IPS-NIHi11 (cell line): ENCODE measurements around the gene PDLIM7.
"Not testable (repeated sequence)": the region's sequence is repeated elsewhere in the genome, so short reads cannot be mapped to it uniquely, and the experiment has no call there.

Experiments
- DNase-seq: peaks from one replicate; pipeline ENCODE4 v3.0.0; 2012; ENCODE audit warnings: mixed read lengths, low spot score

PDLIM7 gene

DNA sequence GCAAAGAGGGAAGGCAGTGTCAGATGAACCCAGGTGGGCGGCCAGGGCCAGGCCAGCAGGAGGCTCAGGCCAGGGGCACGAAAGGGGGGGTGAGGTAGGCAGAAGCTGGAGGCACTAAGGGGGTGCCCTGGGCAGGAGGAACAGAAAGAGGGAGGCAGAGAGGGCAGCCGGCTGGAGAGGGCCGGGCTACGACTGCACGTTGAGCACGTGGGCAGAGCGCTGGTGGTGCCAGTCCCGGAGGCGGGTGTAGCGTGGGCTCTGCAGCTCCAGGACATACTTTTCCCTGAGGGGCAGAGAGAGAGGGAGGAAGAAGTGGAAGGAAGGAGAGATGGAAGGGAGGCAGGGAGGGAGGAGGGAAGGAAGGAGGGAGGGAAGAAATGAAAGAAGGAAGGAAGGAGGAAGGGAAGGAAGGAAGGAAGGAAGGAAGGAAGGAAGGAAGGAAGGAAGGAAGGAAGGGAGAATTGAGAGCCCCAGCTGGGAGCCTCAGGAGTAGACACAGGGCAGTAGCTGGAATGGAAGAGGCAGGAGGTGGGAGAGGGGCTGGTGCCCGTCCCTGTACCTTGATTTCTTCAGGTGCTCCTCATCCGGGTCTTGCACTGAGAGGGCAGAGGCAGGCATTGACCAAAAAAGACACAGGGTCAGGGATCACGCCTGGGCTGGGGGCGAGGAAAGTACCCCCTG lies 7.0 kb downstream of the PDLIM7 start:
- DNase-seq: no peak

DNA sequence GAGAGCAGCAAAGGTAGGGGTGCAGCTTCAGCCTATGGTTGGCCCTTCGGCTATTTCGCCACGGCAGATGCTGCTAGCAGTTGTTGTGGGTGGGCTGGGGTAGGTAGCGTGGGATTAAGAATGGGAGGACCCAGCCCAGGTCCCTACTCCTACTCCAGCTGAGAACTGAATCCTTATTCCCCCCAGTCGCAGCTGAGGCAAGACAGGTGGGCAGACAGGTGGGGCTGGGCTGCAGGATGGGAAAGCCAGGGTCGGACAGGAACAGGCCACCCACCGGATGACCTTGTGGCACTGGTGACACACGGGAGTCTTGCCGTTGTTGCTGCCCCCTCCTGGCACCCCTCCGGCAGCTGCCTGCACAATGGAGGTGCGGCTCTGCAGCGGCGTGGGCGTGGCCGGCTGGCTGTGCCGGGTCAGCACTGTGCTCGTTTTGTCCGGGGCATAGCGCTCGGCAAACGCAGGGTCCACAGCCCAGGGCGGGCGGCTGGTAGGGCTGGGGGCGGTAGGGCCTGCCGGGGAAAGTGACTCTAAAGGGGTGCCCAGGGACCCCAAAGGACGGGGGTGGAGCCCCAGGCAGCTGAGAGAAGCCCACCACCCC lies 8.2 kb downstream of the PDLIM7 start:
- no peak for DNase-seq

DNA sequence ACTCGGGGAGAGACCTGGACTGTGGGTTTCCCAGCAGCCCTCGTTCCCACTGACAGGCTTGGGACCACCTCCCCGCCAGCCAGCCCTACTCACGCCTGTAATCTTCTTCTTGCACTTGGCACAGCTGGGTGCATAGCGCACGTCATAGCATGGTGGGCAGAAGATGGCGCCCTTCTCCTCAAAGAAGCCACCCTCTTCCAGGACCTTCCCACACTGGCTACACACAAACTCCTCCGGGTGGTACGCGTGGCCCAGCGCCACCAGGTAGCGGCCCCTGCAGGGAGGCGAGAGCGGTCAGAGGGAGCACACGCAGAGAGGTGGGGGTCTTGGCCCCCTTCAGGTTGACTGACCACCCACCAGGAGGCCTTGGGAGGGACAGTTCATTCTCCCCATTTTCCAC lies 9.4 kb downstream of the PDLIM7 start:
- DNase-seq: no peak

DNA sequence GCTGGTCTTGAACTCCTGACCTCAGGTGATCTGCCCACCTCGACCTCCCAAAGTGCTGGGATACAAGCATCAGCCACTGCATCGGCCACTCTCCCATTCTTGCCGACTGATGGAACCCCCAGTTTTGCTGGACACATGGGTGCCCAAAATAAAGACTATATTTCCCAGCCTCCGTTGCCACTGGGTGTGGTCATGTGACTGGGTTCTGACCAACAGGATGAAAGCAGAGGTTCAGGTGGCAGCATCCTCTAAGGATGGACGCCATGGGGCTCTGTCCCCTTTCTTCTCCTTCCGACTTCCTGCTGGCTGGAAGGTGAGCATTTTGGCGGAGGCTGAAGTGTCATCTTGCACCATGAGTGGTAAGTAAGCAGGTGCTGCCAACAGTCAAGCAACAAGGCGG lies 10.3 kb downstream of the PDLIM7 start:
- DNase-seq: no peak

DNA sequence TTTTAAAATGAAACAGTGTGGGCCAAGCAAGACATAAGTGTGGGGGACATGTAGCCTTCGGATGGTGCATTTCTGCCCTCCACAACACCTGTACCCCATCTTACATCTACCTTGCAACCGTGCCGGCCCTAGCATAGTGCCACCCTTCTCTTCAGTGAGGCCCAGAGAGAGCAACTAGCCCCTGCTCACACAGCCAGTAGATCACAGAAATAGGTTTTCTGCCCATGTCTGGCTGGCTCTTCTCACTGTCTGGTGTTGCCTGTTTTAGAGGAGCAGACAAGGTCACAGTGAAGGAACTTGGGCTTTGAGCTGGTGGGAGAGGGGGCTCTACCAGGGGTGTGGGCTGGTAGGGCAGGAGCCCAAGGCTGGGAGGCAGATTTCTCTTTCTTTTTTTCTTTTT lies 11.1 kb downstream of the PDLIM7 start:
- DNase-seq: no peak

DNA sequence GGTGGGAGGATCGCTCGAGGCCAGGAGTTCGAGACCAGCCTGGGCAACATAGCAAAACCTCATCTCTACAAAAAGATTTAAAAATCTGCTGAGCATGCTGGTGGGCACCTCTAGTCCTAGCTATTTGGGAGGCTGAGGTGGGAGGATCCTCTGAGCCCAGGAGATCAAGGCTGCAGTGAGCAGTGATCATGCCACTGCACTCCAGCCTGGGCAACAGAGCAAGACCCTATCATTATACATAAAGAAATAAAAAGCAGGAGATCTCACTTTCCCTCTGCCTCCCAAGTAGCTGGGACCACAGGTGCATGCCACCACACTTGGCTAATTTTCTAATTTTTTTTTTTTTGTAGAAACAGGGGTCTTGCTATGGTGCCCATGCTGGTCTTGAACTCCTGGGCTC lies 11.7 kb downstream of the PDLIM7 start:
- DNase-seq: not testable (repeated sequence)

DNA sequence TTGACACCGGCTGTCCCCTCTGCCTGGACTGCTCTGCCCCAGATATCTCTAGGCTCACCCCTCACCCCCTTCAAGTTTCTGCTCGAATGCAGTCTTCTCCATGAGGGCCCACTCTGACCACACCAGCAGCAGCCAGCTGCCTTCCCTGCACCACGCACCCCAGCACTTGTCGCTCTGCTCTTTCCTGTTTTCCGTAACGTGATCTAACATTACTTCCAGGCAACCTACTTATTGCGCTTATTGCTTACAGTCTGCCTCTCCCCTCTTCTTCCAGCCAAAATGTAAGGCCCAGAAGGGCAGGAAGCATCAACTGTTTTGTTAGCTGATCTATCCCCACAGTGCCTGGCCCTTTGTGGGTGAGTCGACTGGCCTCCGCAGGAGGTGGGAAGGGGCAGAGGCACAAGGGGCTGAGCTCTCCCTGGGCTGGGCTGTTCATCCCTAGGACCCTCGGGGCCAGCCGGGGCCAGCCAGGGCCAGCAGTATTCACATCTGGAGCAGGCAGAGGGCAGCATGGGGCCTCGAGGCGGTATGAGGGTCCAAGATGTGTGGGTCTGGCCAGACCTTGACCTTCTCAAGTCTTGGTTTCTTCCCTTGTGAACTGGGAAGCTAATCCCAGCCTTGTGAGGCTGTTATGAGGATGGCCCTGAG lies 12.4 kb downstream of the PDLIM7 start:
- DNase-seq: no peak

DNA sequence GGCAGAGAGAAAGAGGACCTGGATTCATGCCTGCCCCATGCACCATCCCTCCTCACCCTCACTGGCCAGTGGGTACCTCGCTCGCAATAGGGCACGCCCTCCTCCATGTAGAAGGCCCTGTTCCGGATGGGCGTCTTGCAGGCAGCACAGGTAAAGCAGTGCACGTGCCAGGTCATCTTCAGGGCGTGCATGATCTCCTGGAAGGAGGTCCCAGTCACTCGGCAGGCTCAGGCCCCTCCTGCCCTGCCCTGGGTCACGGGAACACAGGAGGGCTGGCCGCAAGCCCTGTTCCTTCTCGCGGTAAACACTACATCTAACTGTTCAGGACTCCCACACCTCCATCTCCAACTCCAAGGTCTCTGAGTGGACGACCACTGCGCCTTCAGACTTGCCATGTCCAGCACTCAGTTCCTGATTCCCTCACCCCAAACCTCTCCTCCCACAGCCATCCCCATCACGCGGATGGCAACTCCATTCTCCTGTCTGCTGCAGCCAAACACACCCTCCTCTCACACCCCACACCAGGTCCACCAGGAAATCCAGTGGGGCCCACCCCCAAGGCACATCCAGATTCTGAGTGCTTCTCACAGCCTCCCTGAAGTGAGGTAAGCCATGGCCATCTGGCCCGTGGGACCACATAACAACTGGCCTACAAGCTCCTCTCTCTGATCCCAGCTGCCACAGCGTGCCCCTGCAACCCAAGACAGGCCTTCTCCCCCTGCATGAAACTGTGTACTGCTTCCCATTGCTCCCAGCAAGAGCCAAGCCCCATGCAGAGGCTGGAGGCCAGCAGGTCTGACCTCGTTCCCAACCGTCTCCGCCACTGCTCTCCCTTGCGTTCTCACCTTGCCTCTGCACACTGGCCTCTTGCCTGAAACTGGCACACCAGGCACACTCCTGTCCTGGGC lies 13.2 kb downstream of the PDLIM7 start:
- no peak for DNase-seq

DNA sequence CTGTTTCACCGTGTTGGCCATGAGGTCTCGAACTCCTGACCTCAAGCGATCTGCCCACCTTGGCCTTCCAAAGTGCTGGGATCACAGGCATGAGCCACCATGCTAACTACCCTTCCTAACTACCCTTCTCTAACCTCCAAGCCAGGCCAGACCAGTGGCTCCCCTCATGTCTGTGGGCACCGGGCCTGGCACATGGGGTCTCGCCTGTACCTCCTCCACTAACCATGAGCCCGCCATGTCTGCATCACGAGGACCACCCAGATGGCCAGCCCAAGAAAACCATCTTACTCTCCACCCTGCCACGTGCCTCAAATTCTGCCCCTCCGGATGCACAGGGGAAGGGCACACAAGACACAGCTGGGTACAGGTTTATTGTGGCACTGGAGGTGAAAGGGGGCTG lies 14.4 kb downstream of the PDLIM7 start:
- no peak for DNase-seq

DNA sequence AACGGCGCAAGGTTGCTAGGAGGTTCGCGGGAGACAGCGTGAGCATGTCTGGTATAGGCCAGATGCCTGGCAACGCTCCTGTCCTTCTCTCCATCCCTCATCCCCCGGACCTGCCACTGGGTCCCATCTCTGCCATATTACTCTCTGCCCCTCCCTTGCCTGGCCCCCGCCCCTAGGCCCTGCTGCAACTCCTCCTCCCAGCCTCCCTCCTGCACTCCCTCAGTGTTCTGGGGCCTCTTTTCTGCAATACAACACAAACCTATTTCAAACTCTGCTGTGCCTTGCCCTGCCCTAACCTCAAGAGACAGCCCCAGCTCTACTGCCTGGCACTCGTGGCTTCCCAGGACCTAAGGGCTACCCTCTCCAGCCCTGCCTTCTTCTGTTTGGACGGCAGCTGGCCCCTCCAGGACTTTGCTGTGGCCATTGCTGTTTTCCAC lies 15.0 kb downstream of the PDLIM7 start:
- DNase-seq: no peak

DNA sequence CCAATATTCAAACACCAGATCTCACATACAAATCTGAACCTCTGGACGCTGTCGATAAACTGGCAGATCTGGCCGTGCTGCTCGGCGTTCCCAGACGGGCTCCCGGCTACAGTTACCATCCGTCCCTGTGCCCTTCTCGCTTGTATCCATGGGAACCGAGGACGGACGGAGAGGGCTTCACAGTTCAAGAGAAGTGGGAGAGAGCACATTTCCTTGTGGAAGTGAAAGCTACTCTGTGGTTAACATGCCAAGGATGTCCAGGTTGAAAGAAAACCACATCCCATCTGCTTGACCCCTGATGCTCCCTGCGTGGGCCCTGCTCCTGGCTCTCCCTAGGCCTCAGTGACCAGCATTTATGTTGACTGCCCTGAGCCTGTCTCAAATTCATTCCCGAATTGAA lies 17.6 kb downstream of the PDLIM7 start:
- no peak for DNase-seq

DNA sequence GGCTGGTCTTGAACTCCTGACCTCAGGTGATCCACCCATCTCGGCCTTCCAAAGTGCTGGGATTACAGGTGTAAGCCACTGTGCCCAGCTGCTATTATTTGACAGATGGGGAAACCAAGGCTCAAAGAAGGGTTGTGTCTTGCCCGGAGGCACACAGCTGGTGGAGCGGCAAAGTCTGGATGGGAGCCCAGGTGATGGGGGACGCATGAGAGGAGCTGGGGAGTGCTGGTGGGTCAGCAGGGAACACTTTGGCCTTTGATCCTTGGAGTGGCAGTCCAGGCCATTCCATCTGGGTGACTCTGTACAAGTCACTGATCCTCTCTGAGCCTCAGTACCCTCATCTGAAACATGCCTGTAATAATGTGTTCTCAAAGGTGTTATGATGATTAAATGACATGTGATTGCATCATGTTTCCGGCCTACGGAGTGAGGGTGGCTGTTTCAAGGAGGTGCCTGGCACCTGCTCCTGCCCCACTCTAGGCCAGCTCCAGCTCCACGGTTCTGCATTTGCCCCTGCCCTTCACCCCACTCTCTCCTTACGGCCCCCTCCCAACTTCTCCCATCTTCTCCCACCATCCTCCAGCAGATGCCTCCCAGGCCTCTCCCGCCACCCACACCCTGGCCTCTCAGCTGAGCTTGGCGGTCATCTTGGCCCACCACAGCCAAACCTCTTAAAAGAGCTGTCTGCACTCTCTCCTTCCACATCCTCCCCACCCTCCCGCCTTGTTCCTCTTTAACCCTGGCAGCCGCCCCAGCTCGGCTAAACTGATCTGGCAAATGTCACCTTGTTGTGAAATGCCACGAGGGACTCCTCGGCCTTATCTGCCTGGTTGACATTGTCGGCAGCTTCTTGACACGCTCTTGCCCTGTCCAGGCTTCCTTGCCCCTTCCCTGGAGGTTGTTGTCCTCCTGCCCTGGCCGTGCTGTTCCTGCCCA lies 18.4 kb downstream of the PDLIM7 start:
- no peak for DNase-seq

DNA sequence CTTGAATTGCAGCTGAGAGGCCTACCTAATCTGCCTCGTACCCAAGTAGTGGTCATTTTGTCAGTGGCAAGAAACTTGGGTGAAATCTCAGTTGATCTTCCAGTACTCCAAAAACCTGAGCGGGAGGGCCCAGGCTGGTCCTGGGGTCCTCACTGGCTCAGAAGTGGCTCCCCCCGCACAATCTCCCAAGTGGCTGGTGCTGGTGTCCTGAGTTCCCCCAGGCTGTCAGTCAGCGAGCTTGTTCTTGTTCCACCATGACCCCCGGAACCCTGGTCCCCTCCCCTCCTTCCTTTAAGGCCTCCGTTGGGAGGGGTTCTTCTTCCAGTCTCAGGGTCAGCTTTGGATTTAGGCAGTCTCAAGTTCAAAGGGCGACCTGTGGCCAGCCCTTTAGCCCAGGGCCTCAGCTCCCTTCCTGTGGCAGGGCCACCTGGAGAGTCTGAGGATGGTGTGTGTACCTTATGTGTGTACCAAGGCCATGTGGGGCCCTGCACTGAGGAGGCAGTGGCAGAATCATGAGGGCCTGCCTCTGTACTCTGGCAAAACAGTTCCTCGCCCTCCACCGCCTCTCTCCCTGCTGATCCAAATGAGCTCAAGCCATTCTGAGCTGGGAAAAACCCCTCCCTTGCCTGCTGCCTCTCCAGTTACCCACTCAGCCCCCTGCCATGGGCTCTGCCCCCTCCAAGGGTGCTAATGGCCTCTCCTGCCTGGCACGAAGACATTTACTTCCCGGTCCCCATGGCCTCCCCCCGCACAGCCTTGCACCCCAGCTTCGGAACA lies 19.5 kb downstream of the PDLIM7 start:
- no peak for DNase-seq

DNA sequence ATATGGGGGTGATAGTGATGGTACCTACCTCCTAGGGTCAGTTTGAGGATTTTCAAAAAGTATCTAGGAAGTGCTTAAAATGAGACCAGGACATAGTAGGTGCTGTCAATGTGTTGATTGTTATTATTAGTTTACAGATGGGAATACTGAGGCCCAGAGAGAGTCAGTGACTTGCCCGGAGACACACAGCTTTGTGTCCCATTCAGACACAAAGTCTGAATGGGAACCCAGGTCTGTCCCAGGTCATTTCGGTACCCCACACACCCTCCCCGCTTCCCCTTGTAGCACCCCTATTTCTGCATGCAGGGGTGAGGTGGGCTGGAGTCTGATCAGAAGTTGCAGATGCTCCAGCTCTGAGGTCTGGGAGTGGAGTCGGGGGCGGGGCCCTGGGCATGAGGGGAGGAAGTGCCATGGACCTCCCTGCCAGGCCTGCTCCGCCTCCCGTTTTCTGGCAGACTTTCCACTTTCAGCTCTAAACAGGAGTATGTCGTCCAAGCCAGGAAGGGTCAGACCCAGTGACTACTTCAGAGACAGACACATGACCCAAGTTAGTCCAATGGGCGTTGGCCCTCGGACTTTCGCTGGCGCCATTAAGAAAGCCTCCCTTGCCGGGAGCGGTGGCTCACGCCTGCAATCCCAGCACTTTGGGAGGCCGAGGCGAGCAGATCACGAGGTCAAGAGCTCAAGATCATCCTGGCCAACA lies 20.7 kb downstream of the PDLIM7 start:
- DNase-seq: no peak

DNA sequence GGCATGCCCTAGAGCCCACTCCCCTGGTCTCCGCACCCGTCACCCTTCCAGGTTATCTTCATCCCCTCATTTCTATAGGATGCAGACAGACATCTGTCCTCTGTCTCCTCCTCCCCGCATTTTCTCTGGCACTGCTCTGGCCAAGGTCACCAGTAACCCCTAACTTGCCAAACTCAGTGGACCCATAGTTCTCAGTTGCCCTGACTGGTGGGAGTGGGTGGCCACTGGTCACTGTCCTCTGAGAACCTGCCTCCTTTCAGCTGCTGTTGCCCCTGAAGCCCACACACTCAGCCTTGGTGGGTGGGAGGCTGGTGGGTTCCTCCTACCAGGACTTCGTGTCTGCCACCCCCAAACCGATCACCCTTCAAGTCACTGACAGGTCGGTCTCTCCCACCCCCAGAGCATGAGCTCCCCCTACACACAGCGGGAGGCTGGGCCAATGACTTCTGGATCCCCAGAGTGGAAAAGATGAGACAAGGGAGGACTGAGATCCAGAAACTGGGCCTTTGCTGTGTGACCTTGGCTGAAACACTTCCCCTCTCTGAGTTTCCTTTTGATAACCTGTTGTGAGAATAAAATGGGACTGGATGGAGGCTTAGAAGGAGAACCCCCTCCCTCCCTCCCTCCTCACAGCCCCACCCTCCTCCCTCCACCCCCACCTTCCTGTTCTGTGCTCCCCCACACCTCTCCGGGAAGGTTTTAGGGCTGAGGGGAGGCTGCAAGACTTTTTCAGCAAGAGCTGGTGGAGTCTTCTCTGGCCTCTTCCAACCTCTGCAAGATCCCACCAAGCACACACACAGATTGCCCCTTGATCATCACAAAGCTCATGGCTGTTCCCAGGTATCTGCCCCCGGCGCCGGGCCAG lies 21.6 kb downstream of the PDLIM7 start:
- no peak for DNase-seq

DNA sequence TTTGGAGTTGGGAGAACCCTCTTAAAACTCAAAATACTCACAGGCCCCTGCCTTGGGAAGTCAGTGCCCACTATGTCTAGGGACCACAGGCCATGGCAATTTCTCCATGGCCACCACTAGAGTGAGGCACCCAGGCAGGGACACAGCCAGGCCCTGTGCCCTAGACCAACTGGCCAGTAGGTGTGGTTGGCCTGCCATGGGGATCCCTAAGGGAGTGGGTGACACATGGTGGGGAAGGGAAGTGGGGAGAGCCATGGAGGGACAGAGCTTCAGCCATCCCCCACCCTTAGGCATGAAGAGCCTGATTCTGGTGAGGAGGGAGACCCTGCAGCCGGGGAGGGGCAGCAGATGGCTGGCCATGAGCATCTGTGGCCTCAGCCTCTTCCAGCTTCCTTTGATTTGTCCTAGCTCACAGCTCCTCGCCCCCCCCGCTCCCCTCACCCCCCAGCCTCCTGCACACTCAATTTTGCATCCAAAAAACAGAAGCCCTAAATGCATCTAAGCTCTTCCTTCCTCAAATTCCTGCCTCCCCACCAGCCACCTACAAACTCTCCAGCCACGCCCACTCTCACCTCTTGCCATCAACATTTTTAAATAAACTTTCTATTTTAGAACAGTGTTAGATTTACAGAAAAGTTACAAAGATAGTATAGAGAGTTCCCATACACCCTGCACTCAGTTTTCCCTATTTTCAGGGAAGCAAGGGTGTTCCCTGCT lies 22.4 kb downstream of the PDLIM7 start:
- no peak for DNase-seq

DNA sequence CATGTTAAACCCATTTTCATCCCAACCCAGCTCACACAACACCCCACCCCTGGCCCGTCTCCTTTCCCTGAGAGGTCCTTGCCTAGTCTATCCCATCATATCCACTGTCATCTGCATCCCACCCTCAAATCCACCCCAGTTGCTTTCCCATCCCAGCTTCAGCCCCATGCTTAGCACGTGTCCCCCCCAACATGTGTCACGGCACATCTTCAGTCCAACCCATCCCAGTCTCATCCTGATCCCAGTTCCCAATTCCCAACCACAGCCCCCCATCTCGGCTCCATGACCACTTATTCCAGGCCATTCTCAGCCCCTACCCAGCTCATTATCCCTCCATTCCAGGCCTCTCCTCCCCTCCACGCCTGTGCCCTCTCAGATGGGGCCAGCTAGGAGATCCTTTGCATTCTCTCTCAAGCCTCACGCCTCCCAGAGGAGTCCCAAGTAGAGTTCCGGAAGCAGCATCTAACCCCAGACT lies 23.4 kb downstream of the PDLIM7 start:
- no peak for DNase-seq

DNA sequence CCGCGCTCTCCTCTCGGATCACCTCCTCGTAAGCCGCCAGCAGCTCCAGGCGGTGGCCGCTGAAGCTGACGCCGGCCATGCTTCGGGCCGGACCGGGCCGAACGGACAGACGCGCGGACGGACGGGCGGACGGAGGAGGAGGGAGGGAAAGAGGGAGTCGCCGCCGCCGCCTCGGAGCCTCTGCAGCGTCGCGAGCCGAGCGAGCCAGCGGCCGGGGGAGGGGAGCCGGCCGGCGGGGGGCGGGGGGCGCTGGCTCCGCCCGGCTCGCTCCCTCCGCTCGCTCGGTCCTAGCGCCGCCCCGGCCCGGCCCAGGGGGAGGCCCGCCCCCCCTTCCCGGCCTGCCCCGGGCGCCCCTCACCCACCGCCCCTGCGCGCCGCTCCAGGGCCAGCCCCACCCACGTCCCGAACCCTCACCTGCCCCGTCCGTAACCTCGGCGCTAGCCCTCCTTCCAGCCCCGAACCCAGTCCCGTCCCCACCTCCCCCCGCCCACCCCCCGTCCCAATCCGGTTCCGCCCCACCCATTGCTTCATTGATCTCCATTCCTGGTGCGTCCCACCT lies 23.9 kb downstream of the PDLIM7 start, which contains the start of gene DBN1:
TSS of gene DBN1 (minus strand) at position 192 of the 559 bp plus-strand sequence. CDS start at position 79, 113 bp downstream.
- DNase-seq: peak; percentile 96
